ENCODE measurements around the gene SLC22A25.

- TF ChIP-seq, protein P1, sequence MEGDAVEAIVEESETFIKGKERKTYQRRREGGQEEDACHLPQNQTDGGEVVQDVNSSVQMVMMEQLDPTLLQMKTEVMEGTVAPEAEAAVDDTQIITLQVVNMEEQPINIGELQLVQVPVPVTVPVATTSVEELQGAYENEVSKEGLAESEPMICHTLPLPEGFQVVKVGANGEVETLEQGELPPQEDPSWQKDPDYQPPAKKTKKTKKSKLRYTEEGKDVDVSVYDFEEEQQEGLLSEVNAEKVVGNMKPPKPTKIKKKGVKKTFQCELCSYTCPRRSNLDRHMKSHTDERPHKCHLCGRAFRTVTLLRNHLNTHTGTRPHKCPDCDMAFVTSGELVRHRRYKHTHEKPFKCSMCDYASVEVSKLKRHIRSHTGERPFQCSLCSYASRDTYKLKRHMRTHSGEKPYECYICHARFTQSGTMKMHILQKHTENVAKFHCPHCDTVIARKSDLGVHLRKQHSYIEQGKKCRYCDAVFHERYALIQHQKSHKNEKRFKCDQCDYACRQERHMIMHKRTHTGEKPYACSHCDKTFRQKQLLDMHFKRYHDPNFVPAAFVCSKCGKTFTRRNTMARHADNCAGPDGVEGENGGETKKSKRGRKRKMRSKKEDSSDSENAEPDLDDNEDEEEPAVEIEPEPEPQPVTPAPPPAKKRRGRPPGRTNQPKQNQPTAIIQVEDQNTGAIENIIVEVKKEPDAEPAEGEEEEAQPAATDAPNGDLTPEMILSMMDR (IDR thresholded peaks at IDR 0.05), result no peak
- TF ChIP-seq POLR2AphosphoS5 (IDR thresholded peaks at IDR 0.05) (no peak), EP300 (IDR thresholded peaks at IDR 0.05) (no peak), POLR2A (IDR thresholded peaks at IDR 0.05) (no peak)
Observed at GRCh38 chr11:63237413-63237812, 6.0 kb downstream of the SLC22A25 start.

All from upper lobe of left lung (tissue), 4 donors.